Thoracic aorta (tissue), 2 donors: ENCODE data around the gene SFR1. TPM values are rescaled to one million over a fixed set of nuclear protein-coding genes. Genes with fewer than 3 reads are reported as not detected.

Experiments
- ATAC-seq: fragments of 150-250 bp; one replicate; pipeline ENCODE4 v1.8.0; 2017; ENCODE audit warnings: low read depth; ENCODE audit not compliant: insufficient number of reproducible peaks, low FRiP score
- DNase-seq: peaks from one replicate; pipeline ENCODE4 v3.0.0-alpha.2; 2020; ENCODE audit warnings: low spot score
- H3K27ac ChIP-seq, 2 donors: fragments of 200-600 bp; sonication (generic); 1 replicate in 1 of 2; 2 replicates in 1 of 2; pipeline ENCODE4 v1.5.1; 2016; ENCODE audit warnings: mild to moderate bottlenecking in 2 of 2, moderate library complexity in 2 of 2
- H3K27me3 ChIP-seq: fragments of 200-600 bp; sonication (generic); replicated peaks from 2 replicates; pipeline ENCODE4 v1.6.0; 2016; ENCODE audit warnings: mild to moderate bottlenecking; ENCODE audit not compliant: insufficient read depth
- H3K36me3 ChIP-seq: fragments of 200-600 bp; sonication (generic); one replicate; pipeline ENCODE4 v1.5.1; 2016
- H3K4me1 ChIP-seq, 2 donors: fragments of 200-600 bp; sonication (generic); 1 replicate in 1 of 2; 2 replicates in 1 of 2; pipeline versions ENCODE4 v1.5.1 to v1.6.0; 2016; ENCODE audit warnings: low read depth in 2 of 2, mild to moderate bottlenecking in 1 of 2; ENCODE audit not compliant: control insufficient read depth in 1 of 2
- H3K4me3 ChIP-seq: fragments of 200-600 bp; sonication (generic); 2 replicates; pipeline ENCODE4 v1.5.1; 2016; ENCODE audit warnings: mild to moderate bottlenecking
- H3K9me3 ChIP-seq: fragments of 200-600 bp; sonication (generic); 2 replicates; pipeline ENCODE4 v1.5.1; 2016
- CTCF ChIP-seq: fragments of 200-600 bp; sonication (generic); IDR thresholded peaks from one replicate; pipeline ENCODE4 v1.5.1; 2019; ENCODE audit warnings: antibody characterized with exemption
- total RNA-seq, 2 donors: library from RNA; depleted of rRNA; stranded (reverse); fragments of >200 nt; gene quantifications; one replicate each; pipeline versions ENCODE4 v1.1.0 to v1.2.3, GENCODE V29; 2016

SFR1 gene
- total RNA-seq, 2 donors from 2014 or later, result 4.9 to 7.4 TPM

GRCh38 chr10:104098358-104098925 lies 23.5 kb upstream of the SFR1 start:
- no peak for ATAC-seq
- Histone ChIP-seq H3K4me3 (no peak overlapping the region), H3K36me3 (no peaks in the 10 kb centered on the region), H3K4me1 (peaks cover 2 to 25% of the 10 kb centered on the region in 2 donors), H3K27me3 (no peaks in the 10 kb centered on the region), H3K27ac (no peak overlapping the region), H3K9me3 (no peaks in the 10 kb centered on the region)
- no peak for TF ChIP-seq CTCF
- DNase-seq, result no peak

GRCh38 chr10:104099269-104099668 lies 22.7 kb upstream of the SFR1 start:
- no peak for TF ChIP-seq CTCF
- Histone ChIP-seq H3K36me3 (no peaks in the 10 kb centered on the region), H3K27ac (no peak overlapping the region), H3K4me3 (no peak overlapping the region), H3K9me3 (no peaks in the 10 kb centered on the region), H3K4me1 (peaks cover 2 to 25% of the 10 kb centered on the region in 2 donors), H3K27me3 (no peaks in the 10 kb centered on the region)
- ATAC-seq (no peak), DNase-seq (no peak)

- H3K36me3 ChIP-seq, result no peaks in the 10 kb centered on the region
- TF ChIP-seq CTCF, result no peak
- ATAC-seq (no peak), DNase-seq (no peak)
- H3K27me3 ChIP-seq, result no peaks in the 10 kb centered on the region
- peaks cover 2 to 25% of the 10 kb centered on the region in 2 donors for H3K4me1 ChIP-seq
- H3K9me3 ChIP-seq, result no peaks in the 10 kb centered on the region
- no peak overlapping the region for H3K4me3 ChIP-seq
- H3K27ac ChIP-seq, result no peak overlapping the region
These were observed 22.0 kb upstream of the SFR1 start for GRCh38 chr10:104099941-104100340.

GRCh38 chr10:104100795-104101194 lies 21.2 kb upstream of the SFR1 start:
- peaks cover 2 to 25% of the 10 kb centered on the region in 2 donors for H3K4me1 ChIP-seq
- H3K9me3 ChIP-seq, result no peaks in the 10 kb centered on the region
- TF ChIP-seq CTCF, result no peak
- no peak for DNase-seq
- H3K27ac ChIP-seq, result no peak overlapping the region
- no peak overlapping the region for H3K4me3 ChIP-seq
- H3K36me3 ChIP-seq, result no peaks in the 10 kb centered on the region
- no peak for ATAC-seq
- H3K27me3 ChIP-seq, result no peaks in the 10 kb centered on the region

GRCh38 chr10:104101902-104102301 lies 20.1 kb upstream of the SFR1 start:
- H3K27me3 ChIP-seq, result no peaks in the 10 kb centered on the region
- DNase-seq (no peak), ATAC-seq (no peak)
- H3K4me3 ChIP-seq, result no peak overlapping the region
- TF ChIP-seq CTCF, result no peak
- H3K27ac ChIP-seq, result no peak overlapping the region
- H3K4me1 ChIP-seq, result peaks cover 2 to 25% of the 10 kb centered on the region in 2 donors
- no peaks in the 10 kb centered on the region for H3K9me3 ChIP-seq
- H3K36me3 ChIP-seq, result no peaks in the 10 kb centered on the region
